ENCODE results near the gene IFI27L1. TPM values are rescaled to one million over a fixed set of nuclear protein-coding genes. Genes with fewer than 3 reads are reported as not detected.

Gene IFI27L1
- polyA plus RNA-seq, 3 donors, result 2.1 to 3.1 (median 2.2) TPM

- H2AFZ ChIP-seq (ENCODE audit: insufficient read depth, low read depth, low read length, poor library complexity, severe bottlenecking), result no peak overlapping the region
- no peak overlapping the region for H3K4me2 ChIP-seq (replicated peaks; ENCODE audit: extremely low read depth, low read length, poor library complexity, severe bottlenecking)
- Mint-ChIP-seq H3K36me3 (peaks cover 80 to 94% of the 10 kb centered on the region in 2 donors), H3K27me3 (ENCODE audit: low read depth in 3 of 3) (no peaks in the 10 kb centered on the region), H3K9me3 (no peaks in the 10 kb centered on the region), H3K27ac (peak overlapping the region in 1 of 7 donors; percentile 46), H3K4me3 (no peak overlapping the region), H3K4me1 (no peaks in the 10 kb centered on the region)
- no peaks in the 10 kb centered on the region for H3K27me3 ChIP-seq (ENCODE audit: control insufficient read depth in 2 of 2, insufficient read depth in 2 of 2, low read length in 2 of 2)
- peaks cover 73 to 96% of the 10 kb centered on the region in 2 donors for H3K36me3 ChIP-seq (replicated peaks in 1 of 2; ENCODE audit: control insufficient read depth in 1 of 2, insufficient read depth in 2 of 2, low read length in 2 of 2)
- H3K9me3 ChIP-seq (replicated peaks in 1 of 2; ENCODE audit: control insufficient read depth in 1 of 2, insufficient read depth in 1 of 2, low read length in 2 of 2), result no peaks in the 10 kb centered on the region
- H3K4me3 ChIP-seq (replicated peaks in 1 of 3; ENCODE audit: low read depth in 2 of 3, low read length in 3 of 3), result no peak overlapping the region
- no peak for DNase-seq
- TF ChIP-seq, protein P1, sequence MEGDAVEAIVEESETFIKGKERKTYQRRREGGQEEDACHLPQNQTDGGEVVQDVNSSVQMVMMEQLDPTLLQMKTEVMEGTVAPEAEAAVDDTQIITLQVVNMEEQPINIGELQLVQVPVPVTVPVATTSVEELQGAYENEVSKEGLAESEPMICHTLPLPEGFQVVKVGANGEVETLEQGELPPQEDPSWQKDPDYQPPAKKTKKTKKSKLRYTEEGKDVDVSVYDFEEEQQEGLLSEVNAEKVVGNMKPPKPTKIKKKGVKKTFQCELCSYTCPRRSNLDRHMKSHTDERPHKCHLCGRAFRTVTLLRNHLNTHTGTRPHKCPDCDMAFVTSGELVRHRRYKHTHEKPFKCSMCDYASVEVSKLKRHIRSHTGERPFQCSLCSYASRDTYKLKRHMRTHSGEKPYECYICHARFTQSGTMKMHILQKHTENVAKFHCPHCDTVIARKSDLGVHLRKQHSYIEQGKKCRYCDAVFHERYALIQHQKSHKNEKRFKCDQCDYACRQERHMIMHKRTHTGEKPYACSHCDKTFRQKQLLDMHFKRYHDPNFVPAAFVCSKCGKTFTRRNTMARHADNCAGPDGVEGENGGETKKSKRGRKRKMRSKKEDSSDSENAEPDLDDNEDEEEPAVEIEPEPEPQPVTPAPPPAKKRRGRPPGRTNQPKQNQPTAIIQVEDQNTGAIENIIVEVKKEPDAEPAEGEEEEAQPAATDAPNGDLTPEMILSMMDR (IDR thresholded peaks at IDR 0.05), result no peak
- WGBS (ENCODE audit: insufficient coverage), result 94% methylated on average over 3 of the region's 10 CpGs
- intact Hi-C loops (cut with micrococcal nuclease), result no loop called here
- H3K27ac ChIP-seq (ENCODE audit: low read depth in 1 of 2, low read length in 2 of 2), result no peak overlapping the region
- no peaks in the 10 kb centered on the region for H3K4me1 ChIP-seq (ENCODE audit: control insufficient read depth in 1 of 2, insufficient read depth in 2 of 2, low read length in 2 of 2)
- no peak overlapping the region for H3K9ac ChIP-seq (ENCODE audit: insufficient read depth, low read length, poor library complexity, severe bottlenecking)
- H3K79me2 ChIP-seq (ENCODE audit: insufficient read depth, low read length), result no peaks in the 10 kb centered on the region
- no peaks in the 10 kb centered on the region for H4K20me1 ChIP-seq (ENCODE audit: insufficient read depth, low read length)
Measured at GRCh38 chr14:94048691-94049624, 32.2 kb upstream of the IFI27L1 start.

- intact Hi-C loops (cut with micrococcal nuclease), result no loop called here
- H3K4me3 Mint-ChIP-seq, result no peak overlapping the region
- Histone ChIP-seq H3K4me3 (replicated peaks in 1 of 3; ENCODE audit: low read depth in 2 of 3, low read length in 3 of 3) (no peak overlapping the region), H3K79me2 (ENCODE audit: insufficient read depth, low read length) (no peaks in the 10 kb centered on the region), H2AFZ (ENCODE audit: insufficient read depth, low read depth, low read length, poor library complexity, severe bottlenecking) (no peak overlapping the region), H3K27ac (ENCODE audit: low read depth in 1 of 2, low read length in 2 of 2) (no peak overlapping the region), H3K4me1 (ENCODE audit: control insufficient read depth in 1 of 2, insufficient read depth in 2 of 2, low read length in 2 of 2) (no peaks in the 10 kb centered on the region), H3K36me3 (replicated peaks in 1 of 2; ENCODE audit: control insufficient read depth in 1 of 2, insufficient read depth in 2 of 2, low read length in 2 of 2) (peaks cover 79 to 96% of the 10 kb centered on the region in 2 donors), H3K9me3 (replicated peaks in 1 of 2; ENCODE audit: control insufficient read depth in 1 of 2, insufficient read depth in 1 of 2, low read length in 2 of 2) (no peaks in the 10 kb centered on the region), H3K27me3 (ENCODE audit: control insufficient read depth in 2 of 2, insufficient read depth in 2 of 2, low read length in 2 of 2) (no peaks in the 10 kb centered on the region), H3K9ac (ENCODE audit: insufficient read depth, low read length, poor library complexity, severe bottlenecking) (no peak overlapping the region), H3K4me2 (replicated peaks; ENCODE audit: extremely low read depth, low read length, poor library complexity, severe bottlenecking) (no peak overlapping the region), H4K20me1 (ENCODE audit: insufficient read depth, low read length) (no peaks in the 10 kb centered on the region)
- no peaks in the 10 kb centered on the region for H3K4me1 Mint-ChIP-seq
- TF ChIP-seq, protein P1 (IDR thresholded peaks at IDR 0.05), result no peak
- H3K36me3 Mint-ChIP-seq, result peaks cover 81 to 94% of the 10 kb centered on the region in 2 donors
- no peak for DNase-seq
- H3K27ac Mint-ChIP-seq, result peak overlapping the region in 2 of 7 donors; percentile 15 to 32
- no peaks in the 10 kb centered on the region for H3K27me3 Mint-ChIP-seq (ENCODE audit: low read depth in 3 of 3)
- H3K9me3 Mint-ChIP-seq, result no peaks in the 10 kb centered on the region
- no CpG with 5 or more reads among the region's 2 CpGs for WGBS (ENCODE audit: insufficient coverage)
Measured at GRCh38 chr14:94049625-94050023, 31.5 kb upstream of the IFI27L1 start.

Data from CD14-positive monocyte (primary cell).